ENCODE results near the gene DNAJC7.
"Not testable (repeated sequence)": the region's sequence is repeated elsewhere in the genome, so short reads cannot be mapped to it uniquely, and the experiment has no call there.

Gene DNAJC7

DNA sequence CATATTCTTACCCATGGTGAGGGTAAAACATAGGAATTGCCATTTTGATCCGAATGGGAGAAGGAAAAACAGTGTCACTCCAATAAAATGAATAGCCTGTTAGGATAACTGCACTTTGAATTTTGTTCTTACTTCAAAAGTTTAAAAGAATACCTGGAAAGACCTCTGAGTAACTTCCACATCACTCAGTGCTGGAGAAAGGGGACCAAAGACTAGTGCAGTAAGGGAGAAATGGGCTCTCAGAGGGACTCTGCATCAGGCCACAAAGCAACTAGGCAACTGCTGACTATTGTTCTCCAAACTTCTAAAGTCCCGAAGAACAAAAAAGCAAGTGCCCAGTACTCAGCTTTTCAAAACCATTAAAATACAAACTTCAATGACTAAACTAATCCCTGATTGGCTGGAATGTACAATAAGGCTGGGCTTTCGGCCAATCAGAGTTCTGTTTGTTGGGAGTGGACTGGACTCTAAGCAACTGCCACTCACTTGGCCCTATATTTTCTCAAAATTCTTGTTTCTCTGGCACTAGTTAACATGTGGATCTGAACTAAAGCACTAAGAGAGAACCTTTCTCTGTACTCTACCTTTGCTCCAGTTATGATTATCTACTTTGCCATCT lies 6.2 kb downstream of the DNAJC7 start:
- DNase-seq: no peak

DNA sequence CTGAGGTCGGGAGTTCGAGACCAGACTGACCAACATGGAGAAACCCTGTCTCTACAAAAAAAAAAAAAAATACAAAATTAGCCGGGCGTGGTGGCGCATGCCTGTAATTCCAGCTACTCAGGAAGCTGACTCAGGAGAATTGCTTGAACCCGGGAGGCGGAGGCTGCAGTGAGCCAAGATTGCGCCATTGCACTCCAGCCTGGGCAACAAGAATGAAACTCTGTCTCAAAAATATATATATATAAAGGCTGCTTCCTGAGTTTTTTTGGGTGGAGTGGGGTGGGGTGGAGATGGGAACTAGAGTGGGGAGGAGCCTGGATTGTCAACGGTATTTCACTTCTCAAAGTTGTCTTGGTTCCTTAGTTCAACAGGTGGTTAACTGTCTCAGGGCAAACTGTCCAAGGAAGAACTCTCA lies 7.0 kb downstream of the DNAJC7 start:
- not testable (repeated sequence) for DNase-seq

GRCh38 chr17:42009170-42009569 lies 8.1 kb downstream of the DNAJC7 start:
- DNase-seq: no peak

GRCh38 chr17:42005166-42005565 lies 12.1 kb downstream of the DNAJC7 start:
- no peak for DNase-seq

GRCh38 chr17:42002792-42003301 lies 14.4 kb downstream of the DNAJC7 start:
- no peak for DNase-seq

GRCh38 chr17:42002175-42002791 lies 15.0 kb downstream of the DNAJC7 start:
- DNase-seq: no peak

- DNase-seq: no peak
Measured at GRCh38 chr17:42001729-42002128, 15.5 kb downstream of the DNAJC7 start.

GRCh38 chr17:42000413-42001133 lies 16.7 kb downstream of the DNAJC7 start:
- no peak for DNase-seq

DNA sequence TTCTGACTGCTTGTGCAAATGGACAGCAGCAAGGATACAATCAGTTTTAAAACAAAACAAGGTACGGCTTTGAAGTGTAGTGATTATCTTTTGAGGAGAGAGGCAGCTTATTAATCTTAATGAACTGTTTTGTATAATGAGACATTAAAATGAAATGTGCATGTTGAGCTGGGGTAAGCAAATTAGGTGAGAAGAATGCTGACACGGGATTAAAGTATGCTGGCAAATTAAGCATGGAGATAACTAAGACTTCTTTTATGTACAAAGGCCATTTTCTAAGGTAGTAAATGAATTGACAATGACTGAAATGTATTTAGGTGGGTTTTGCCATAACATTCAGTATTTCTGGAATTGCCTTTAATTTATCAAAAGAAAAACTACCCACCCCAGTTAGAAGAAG lies 18.7 kb downstream of the DNAJC7 start:
- no peak for DNase-seq

DNA sequence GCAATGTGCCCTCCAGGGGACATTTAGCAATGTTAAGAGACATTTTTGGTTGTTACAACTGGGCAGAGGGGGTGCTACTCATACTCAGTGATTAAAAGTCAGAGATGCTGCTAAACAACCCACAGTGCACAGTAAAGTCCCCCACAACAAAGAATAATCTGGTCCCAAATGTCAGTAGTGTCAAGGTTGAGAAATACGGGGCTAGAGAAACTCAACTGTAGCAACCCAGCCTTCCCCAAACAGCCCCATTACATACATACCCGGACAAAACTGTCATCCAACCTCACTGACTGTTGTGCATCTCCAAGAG lies 20.4 kb downstream of the DNAJC7 start:
- no peak for DNase-seq

DNA sequence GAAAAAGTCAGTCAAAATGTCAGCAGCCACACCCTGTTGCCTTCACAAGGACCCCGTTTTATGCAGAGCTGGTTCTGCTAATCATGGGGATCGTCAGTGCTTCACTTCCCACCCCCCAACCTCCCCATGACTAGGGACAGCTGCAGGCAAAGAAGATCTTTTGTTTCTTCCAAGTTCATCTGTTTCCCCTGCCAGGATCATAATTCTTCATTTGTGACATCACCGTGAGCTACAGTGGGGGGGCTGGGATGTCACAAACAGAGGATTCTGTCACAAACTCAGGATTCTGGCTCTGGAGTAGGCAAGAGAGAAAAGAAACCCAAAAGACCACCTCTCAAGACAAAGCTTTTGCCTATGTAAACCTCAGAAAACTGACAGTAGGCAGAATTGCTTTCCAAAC lies 24.7 kb downstream of the DNAJC7 start:
- no peak for DNase-seq

GRCh38 chr17:41989702-41990419 lies 27.4 kb downstream of the DNAJC7 start:
- DNase-seq: no peak

DNA sequence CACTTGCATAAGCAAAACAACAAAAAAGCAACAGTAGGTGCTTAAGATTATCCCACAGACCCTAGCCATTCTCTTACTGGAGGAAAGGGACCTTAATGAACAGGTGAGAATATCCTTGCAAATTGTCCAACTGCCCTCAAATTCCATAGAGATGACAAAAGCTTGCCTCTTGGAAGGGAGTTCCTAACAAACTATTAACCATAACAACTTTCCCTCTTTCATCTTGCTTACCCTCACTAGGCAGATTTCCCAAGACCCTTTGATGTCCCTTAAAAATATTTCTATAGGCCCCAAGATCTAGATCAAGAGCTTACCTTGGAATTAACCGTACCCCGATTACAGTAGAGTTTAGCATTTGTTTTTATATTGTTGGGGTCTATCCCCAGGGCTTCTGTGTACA lies 28.8 kb downstream of the DNAJC7 start:
- DNase-seq: no peak

DNA sequence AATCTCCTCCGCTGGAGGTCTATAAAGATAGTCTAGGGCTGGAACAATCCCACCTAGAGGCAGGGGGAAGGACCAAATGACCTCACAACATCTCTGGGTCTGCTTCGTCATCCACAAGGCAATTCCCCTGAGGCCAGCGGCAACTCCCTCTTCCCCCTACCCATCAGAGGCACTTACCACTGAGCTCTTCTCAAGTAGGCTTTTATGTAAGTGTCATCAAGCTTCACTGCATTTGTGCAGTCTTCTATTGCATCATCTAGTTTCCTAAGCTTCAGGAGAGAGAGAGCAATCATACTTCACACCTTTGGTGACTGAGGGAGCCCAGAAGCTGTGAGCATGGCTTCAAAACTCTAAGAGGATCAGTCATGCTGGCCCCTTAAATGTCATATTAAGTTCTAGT lies 29.6 kb downstream of the DNAJC7 start:
- DNase-seq: no peak

GRCh38 chr17:41986634-41987033 lies 30.6 kb downstream of the DNAJC7 start:
- DNase-seq: no peak

DNA sequence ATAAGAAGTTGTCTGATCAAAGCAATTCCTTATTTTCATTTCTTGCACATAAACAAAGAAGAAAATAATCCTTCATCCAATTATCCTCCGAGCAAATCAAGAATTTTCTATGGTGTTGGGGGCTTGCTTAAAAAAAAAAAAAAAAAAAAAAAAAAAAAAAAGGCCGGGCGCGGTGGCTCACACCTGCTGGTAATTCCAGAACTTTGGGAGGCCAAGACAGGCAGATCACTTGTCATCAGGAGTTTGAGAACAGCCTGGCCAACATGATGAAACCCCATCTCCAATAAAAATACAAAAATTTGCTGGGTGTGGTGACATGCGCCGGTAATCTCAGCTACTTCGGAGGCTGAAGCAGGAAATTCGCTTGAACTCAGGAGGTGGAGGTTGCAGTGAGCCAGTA lies 31.3 kb downstream of the DNAJC7 start:
- no peak for DNase-seq

DNA sequence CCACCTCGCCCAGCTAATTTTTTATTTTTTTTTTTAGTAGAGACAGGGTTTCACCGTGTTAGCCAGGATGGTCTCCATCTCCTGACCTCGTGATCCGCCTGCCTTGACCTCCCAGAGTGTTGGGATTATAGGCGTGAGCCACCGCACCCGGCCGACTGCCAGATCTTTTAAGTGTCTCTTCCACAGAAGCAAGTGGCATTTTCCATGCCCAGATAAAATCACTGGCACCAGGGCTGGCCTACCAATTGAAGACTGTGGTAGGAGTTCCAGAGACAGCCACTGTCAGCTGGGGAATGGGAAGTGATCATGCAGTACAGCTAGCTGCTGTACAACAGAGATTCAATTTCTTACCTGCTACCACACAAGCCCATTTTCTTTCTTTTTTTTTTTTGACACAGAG lies 32.8 kb downstream of the DNAJC7 start:
- DNase-seq: no peak

DNA sequence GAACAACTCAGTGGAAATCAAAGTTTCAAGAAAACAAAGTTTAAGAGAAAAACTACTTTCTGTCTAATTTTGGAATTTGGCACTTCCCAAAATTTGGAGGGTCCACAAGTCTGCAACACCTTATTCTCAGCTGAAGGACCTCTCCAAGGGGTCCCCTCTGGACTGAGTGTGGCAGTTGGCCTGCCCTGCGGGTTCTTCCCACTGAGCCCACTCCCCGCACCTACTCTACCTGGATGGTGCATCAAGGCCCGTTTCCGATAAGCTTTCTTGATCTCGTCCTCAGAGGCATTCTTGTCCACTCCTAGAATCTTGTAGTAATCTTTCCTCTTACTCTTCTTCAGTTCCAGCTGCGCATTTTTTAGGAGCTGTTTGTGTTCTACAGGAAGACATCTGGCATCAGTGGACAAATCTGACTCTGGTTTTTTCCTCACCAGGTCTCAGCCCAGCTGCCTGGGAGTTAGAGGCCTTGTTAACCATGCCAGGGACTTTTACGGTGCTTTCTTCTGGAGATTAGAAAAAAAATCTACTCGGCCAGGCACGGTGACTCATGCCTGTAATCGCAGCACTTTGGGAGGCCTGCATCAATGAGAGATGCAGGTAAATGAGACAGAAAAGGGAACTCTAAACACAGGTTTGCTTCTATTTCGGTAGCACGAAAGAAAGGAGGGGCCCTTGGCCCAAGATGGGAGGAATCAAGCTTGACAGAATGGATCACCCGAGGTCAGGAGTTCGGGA lies 35.0 kb downstream of the DNAJC7 start:
- no peak for DNase-seq

GRCh38 chr17:41977991-41978390 lies 39.2 kb downstream of the DNAJC7 start:
- no peak for DNase-seq

DNA sequence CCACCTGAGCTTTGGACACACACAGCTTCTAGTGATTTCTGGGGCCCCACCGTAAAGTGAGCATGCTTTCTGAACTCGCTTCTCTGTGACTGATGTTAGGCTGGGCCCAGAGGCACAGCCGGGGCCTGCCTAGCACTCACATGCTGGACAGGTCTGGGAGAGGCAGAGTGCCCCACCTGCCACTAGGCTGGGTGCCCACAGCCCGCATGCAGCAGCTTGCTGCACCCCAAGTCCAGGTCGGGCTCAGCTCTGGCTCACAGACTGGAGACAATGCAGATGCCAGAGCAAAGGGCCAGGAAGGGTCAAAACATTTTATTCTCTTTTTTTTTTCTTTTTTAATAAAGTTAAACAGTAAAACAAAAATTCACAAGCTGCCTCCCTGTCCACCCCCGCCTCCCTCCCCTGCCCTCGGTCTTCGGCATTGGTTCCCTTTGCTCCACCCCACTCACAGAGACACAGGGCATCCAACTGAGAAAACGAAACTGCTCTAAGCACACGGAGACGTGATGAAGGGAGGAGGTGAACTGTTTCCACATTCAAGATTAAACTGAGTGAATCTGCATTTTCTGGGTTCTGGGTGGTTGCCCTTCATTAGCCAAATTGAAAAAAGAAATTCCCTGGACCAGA lies 41.0 kb downstream of the DNAJC7 start:
- no peak for DNase-seq

DNA sequence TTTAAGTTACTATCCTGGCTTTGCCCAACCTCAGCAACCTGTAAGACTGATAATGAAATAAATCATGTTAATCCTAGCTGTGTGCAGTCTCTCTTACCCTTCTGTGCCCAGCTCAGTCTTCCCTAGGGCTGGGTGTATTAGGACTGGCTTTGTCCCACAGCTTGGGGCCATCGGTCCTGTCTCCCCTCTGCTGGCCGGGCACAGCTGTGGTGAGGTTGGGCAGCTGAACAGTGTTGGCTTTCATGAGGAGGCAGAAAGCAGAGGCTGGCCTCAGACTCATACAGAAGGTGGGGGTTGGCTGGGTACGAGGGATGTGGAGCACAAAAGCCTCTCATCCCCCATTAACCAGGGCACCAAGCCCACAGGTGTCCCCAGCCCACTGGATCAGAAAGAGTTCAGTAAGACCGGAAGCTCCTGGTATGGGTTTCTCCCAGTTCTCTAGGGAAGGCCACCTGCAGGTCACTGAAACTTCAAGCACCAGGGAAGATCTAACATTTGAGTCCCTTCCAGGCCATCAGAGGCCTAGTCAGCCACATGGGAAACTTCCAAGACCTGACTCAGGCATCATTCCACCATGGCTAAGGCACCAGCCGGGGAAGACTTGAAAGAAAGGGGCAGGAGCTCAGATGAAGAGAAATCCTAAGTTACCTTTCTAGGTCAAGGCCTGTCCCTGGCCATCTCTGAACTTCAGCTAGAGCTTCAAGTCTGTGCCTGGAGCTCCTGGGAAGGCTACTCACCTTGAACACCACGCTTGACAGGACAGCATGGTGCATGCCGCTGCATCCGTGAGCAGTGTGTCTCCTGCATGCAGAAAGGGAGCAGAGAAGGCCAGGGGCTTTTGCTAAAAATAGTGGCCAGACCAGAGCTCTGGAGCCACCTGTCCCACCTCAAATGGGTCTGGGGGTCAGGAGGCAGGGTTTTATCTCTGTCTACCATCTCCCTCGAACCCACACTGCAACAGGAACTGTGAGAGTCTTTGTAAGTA lies 41.8 kb downstream of the DNAJC7 start:
- no peak for DNase-seq
